NCI-H226 (cell line): Measurements from ENCODE around the gene CCDC86.

ENCODE experiments used
- DNase-seq: peaks from one replicate; pipeline ENCODE4 v3.0.0-alpha.2; 2015

Gene CCDC86

DNA sequence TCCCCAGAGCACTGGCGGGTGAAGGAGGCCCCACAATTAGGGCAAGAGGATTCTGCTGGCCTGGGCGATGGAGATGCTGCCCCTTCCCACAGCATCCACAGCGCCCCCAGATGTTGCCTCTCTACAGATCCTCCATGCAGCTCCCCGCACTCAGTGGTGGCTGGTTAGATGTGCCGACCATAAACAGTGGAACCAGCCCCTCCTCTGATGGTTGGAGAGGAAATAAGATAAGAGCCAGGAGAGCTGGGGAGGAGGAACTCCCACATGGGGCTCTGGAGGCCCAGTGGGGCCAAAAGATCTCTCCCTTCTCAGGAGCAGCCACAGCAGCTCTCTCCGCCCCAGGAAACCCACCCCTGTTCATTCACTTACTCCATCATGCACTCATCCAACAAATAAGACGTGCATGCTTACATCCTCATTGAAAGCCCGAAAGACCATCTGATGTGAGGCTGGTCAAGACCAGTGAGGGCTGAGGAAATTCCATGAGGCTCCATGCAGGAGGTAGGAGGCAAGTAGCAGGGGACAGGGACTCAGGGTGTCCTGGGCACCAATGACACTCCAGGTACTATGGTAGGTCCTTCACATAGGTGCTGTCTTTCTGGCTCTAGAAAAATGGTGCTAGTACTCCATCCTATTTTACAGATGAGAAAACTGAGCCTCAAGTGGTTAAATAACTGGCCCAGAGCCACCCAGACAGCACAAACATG, 12.4 kb downstream of the CCDC86 start:
- no peak for DNase-seq

DNA sequence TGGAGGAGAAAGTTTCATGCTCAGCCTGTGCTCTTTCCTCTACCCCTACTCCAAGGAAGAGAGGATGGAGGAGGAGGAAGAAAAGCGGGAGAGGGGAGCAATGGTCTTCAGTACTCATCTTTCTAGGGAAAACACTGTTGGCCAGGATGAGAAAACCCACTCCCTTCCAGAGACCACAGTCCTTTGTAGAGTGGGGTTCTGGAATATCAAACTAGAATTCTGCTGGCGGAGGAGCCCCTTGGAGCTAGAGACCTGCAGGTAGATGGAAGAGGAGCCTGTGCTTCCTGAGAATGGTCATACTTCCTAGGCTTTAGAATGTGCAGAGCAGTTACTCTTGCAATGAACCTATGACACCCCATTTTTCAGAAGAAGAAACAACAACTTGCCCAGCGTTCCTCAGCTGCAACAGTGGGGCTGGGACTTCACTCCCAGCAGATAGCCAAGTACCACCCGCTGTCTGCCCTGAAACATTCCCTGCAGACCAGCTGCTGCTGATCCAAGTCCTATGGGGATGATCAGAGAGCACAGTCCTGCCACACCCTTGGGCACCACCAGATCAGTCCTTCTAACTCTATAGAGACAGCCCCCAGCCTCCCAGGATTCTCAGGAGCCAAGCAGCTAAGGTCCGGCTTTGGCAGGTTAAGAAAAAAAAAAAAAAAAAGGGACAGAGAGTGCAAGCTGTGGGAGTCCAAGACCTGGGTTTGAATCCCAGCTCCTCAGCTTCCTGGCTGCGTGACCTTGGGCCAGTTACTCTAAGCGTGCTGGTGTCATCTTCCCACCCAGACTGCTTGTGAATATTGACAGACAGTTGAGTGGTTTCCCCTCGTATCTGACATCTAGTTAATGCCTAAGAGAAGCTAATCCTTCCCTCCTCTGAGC, 13.2 kb downstream of the CCDC86 start:
- DNase-seq, result no peak

DNA sequence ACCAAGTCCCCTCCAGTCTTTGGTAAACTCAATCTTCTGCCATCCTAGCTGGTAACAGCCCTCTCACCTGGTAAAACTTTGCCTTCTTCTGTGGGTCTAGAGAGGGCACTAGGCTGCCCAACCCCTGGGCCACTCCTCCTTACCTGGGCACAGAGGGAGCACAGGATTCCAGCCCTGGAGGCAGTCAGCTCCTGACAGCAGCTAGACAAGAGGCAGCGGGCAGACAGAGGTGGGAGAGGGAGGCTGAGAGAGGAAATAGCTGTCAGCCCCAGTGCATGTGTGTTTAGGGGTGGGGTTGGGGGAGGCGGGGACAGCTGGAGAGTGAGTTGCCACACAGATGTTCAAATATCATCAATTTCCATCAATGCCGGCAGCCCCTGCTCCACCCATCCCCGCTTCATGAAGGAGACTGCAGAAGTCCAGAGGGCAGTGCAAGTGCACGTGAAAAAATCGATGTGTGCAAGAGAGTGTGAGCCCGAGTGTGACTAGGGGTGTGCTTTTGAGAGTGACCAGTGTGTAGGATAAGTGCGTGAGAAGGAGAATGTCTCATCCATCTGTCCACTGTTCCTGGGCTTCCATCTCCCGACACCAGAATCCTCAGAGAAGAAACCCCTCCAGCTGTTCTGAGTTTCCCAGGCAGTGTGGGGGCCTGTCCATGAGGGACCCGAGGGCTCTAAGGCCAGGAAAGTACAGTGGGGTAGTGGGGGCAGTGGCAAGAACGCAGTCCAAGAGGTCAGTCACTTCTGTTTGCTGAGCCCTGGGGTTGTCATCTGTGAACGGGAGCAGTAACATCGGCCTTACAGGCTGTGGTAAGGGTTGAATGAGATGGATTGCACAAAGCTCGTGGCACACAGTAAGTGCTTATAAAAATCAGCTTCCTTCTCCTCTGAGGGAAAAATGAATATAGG, 14.1 kb downstream of the CCDC86 start, which contains the start of gene PTGDR2:
PTGDR2 (minus strand) TSS at position 225 of the 908 bp plus-strand sequence. CDS start 2,228 bp downstream, outside the sequence.
- DNase-seq, result no peak

DNA sequence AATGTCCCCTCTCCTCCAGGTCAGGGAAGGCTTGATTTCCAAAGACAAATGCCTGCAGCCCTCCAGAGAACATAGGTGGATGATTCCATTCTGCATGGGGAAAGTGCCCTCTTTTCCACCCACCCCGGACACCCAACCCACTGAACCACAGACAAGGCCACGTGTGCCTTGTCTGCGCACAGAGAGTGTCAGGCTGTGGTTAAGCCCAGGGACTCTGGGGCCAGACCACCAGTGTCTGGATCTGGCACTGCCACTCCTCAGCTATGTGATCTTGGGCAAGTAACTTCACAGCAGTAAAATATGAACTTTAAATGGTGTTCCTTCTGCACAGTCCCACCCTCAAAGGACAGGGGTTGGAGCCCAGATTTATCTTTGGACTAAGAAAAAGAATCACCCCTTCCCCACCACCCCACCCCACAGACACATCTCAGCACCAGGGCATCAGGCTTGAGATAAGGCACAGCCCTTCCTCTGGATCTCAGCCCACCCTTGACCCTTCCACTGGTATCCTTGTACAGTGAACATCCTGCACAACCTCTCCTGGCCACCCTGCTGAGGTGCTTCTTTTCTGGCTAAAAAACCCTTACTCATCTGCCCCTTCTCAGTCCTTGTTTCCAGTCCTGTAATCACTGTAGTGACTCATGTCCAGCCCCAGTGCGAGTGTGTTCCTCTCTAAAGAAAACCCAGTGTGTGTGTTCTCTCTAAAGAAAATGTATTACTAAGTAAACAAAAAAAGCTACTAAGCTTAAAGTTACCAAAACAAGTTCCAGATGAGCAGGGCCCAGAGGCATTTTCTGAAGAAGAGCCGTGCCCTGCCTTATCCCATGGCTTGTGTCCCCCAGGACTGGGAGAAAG, 15.7 kb downstream of the CCDC86 start:
- DNase-seq, result no peak

DNA sequence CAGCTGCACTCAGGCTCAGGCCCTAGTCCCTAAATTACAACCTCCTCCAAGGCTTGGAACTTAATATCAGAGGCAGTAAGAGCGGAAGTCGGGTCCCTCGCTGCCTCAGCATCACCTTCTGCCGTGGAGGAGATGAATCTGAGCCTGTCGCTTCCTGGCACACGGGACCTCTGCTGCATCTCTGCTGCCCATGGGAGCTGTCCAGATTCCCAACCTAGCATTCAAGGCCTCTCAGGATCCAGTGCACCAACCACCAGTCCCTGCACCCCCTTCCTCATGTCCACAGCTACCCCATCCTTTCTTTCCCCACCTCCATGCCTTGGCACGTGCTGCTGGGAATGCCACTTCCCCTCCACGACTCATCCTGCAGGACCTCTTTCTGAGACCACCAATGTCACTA, 16.3 kb downstream of the CCDC86 start:
- no peak for DNase-seq

DNA sequence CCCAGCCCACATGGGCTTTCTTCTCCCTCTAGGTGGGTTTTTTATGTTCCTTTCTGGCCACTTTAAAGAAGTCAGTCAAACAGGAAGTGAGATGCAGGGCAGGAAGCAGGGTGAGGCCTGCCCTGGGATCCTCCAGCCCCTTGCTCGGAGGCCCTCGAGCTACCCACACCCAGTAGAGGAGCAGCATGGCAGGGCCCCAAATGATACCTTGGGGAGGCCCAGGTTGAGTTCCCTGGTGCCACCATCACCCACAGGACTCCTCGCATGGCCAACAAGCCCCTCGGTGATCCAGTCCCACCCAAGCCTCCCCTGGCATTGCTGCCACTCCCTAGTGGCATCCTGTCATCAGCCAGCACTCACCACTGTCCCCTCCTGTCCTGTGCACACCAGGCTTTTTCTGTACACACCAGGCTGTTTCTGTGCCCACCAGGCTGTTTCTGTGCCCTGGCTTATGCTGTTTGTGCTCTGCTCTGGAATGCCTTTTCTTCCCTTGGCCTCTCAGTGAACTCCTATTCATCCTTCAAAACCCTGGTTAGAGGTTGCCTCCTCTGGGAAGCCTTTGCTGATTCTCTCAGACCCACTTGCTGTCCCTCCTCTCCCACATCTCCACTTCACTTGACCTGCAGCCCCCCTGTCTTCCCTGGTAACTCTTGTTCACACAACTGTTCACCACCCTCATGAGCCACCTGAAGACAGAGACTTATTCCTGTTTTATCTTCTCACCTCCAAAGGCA, 17.0 kb downstream of the CCDC86 start:
- no peak for DNase-seq

DNA sequence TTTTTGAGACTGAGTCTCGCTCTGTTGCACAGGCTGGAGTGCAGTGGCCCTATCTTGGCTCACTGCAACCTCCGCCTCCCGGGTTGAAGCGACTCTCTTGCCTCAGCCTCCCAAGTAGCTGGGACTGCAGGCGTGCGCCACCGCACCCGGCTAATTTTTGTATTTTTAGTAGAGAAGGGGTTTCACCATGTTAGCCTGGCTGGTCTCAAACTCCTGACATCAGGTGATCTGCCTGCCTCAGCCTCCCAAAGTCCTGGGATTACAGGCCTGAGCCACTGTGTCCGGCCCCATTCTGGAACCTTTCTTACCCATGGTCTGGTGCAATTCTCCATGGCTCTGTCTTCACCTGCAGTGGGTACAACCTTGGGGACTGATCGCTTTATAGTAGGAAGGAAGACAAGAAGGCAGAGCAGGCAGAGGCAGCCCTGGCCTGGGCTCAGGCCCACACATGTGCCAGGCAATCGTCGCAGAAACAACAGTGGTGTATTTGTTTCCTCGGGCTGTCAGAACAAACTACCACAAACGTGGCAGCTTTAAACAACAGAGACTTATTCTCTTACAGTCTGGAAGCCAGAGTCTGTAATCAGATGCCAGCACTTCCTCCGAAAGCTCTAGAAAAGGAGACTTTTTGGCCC, 17.8 kb downstream of the CCDC86 start:
- no peak for DNase-seq

GRCh38 chr11:60860943-60861342, 19.0 kb downstream of the CCDC86 start:
- no peak for DNase-seq

DNA sequence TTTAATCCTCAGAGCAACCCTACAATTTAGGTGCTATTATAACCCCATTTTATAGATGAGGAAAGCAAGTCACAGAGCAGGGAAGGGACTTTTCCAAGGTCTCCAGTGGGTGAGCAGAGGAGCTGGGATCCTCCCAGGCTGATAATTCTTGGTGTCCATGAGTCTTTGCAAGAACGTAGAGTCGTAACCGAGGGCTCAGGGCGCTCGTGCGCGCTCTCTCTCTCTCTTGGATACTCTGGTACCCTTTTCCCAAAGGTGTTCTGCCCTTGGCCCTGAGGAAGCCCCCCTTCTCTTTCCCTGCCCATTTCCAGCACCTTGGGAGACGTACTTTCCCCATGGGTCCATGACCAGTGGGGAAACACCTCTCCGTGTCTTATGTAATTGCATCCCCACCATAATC, 20.3 kb downstream of the CCDC86 start:
- DNase-seq, result no peak

- no peak for DNase-seq
Observed at GRCh38 chr11:60863550-60864521, 21.9 kb downstream of the CCDC86 start.

DNA sequence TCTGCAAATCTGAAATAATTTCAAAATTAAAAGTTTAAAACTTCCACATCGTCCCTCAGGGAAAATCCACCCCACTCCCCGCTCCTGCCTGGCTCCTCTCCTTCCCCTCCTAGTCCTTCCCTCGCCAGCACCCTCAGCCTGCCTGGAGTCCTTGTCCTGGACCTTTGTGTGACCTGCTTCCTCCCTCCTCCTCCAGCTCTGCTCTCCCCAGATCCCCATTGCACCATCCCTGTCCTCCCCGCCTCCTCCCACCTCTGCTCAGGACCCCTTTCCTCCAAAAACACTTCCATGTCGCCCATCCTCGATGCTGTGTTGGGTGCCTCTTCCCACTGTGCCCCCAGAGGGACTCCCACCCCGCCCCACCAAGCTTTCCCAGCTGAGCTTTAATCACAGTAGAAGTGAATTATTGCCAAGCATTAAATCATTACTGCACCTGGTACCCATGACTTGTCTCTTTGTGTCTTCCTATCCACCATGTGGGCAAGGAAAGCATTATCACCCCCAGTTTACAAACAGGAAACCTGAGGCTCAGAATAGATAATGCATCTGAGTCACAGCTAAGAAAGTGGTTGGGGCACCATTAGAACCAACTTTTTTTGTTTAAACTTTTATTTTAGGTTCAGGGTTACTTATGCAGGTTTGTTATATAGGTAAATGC, 23.1 kb downstream of the CCDC86 start:
- DNase-seq, result no peak

DNA sequence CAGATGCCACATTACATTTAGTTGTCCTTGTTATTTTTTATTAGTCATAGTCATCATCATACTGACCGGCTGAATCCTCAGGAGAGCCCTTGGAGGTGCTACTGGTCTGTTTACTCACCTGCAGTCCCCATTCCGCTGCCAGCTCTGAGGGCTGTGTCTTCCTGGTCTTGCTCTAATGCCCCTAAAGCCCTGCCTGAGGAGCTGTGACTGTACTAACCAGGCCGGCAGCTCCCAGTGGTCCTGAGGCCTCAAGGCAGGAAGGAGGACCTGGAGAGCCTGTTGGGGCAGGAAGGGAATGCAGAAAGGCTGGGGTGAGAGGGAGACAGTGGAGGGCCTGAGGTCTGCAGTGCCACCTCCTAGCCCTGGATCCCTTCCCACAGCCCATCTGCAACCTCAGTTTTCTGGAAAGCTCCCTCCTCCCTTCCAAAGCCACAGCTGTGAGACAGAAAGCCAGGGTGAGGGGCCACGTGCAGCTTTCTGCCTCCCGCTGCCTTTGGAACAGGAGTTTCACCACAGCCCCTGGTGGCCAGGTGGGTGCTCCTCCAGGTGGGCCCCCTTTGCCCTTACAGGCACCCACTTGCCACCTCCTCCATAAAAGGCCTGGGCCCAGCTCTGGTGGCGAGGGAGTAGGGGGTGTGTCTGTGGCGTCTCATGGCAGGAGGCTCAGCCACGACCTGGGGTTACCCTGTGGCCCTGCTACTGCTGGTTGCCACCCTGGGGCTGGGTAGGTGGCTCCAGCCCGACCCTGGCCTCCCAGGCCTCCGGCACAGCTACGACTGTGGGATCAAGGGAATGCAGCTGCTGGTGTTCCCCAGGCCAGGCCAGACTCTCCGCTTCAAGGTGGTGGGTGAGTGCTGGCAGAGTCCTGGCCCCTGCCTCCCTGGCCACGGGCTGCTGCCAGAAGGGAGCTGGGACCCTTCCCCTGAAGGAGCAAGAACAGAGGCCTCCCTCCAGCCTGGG, 25.3 kb downstream of the CCDC86 start, which contains the start of gene ZP1:
ZP1 (plus strand) TSS at position 632 of the 960 bp plus-strand sequence; CDS start at position 652, 20 bp downstream.
- DNase-seq, result no peak

- no peak for DNase-seq
Observed at GRCh38 chr11:60867871-60868681, 26.2 kb downstream of the CCDC86 start.

- DNase-seq, result no peak
Observed at GRCh38 chr11:60868682-60869450, 27.0 kb downstream of the CCDC86 start.

- no peak for DNase-seq
Observed at GRCh38 chr11:60869451-60869825, 27.5 kb downstream of the CCDC86 start.

DNA sequence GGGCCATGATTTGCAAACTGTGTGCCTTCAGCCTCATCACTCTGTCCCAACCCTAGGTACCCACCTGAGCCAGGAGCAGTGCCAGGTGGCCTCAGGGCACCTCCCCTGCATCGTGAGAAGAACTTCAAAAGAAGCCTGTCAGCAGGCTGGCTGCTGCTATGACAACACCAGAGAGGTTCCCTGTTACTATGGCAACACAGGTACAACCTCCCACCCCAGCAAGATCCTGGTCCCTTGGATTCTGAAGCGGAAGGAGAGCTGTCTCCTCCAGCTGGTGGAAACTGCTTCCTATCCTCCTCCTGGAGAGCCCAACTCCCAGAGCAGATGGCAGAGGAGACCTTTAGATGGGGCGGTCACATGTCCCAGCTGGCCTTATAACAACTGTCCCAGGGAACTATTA, 28.4 kb downstream of the CCDC86 start:
- DNase-seq, result no peak
